Tongue (tissue), 2 donors: ENCODE data around the gene WNT3. TPM values are rescaled to one million over a fixed set of nuclear protein-coding genes. Genes with fewer than 3 reads are reported as not detected.
"Not testable (repeated sequence)": the region's sequence is repeated elsewhere in the genome, so short reads cannot be mapped to it uniquely, and the experiment has no call there.

ENCODE experiments used
- DNase-seq: peaks from one replicate; pipeline ENCODE4 v3.0.0-alpha.2; 2015
- total RNA-seq: library from RNA; depleted of rRNA; stranded (reverse); fragments of >200 nt; gene quantifications from one replicate; pipeline ENCODE4 v1.2.3, GENCODE V29; 2014

The WNT3 gene
- total RNA-seq, 1 donor from 2014 or later: 1.4 TPM

DNA sequence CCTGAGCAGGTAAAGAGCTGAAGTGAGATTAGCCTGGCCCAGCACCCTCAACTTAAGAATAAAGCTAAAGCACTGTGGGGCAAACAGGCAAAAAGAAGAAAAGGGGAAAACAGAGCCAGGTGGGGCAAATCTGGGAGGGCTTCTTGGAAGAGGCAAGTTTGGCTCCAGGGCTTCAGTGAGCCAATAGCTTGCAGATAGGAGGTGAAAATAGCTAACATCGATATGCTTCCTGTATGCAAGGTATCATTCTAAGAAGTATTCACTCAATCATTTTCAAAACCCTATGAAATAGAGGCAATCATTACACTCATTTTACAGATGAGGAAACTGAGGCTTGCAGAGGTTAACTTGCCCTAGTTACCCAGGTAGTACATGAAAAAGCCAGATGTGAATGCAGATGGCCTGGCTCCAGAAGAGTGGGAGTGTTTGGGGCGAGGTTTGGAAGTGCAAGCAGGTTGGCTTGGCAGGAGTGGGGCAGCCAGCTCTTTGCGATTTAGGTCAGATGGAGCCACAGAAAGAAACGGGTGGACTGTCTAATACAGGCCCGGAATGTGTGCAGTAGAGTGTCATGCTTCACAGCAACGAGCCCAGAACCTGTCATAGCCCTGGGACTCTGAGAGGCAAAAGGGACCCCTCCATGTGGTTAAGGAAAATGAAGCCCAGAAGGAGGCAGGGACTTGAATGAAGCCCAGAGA, 5.7 kb downstream of the WNT3 start:
- DNase-seq: no peak

DNA sequence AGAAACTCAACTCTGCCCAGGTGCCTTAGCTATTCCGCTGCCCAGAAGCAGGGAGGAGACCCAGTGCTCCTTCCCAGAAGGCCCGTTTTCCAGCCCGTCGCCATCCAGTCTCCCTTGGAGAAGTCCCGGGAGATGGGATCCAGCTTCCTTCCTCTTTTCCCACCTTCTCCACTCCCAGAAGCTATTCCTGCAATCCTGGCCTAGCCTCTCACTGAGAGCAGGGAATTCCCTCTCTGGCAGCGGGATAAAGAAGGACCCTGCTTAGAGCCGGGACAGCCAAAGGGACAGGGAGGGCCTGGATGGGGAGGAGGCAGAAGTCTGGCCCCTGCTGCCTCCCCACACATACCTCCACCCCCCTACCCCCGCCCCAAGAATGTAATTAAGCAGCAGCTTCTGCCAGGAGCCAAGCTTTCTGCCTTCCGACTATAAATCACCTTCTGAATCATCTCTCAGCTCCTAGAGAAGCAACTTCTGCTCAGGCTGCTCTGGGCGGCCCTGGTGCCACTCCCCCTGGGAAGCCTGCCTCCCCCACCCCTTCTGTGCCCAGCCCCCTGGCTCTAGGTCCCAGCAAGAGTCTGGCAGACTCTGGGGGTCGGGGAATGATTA, 6.4 kb downstream of the WNT3 start:
- DNase-seq: no peak

- DNase-seq: no peak
Measured at GRCh38 chr17:46810837-46811236, 7.7 kb downstream of the WNT3 start.

- DNase-seq: no peak
Measured at GRCh38 chr17:46809110-46809571, 9.4 kb downstream of the WNT3 start.

- no peak for DNase-seq
Measured at GRCh38 chr17:46805771-46806170, 12.7 kb downstream of the WNT3 start.

- no peak for DNase-seq
Measured at GRCh38 chr17:46803544-46803943, 14.9 kb downstream of the WNT3 start.

DNA sequence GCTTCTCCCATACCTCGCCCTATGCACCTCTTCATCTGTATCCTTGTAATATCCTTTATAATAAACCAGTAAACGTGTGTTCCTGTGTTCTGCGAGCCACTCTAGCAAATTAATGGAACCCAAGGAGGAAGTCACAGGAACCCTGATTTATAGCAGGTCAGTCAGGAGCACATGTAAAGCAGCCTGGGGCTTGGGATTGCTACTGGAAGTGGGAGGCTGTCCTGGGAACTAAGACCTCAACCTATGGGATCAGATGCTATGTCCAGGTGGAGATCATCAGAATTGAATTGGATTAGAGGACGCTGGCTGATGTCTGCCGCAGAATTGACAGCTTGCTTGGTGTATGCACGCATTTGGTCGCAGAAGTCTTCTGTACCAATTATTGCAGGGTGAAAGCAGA, 15.7 kb downstream of the WNT3 start:
- DNase-seq: no peak

- no peak for DNase-seq
Measured at GRCh38 chr17:46800573-46800972, 17.9 kb downstream of the WNT3 start.

DNA sequence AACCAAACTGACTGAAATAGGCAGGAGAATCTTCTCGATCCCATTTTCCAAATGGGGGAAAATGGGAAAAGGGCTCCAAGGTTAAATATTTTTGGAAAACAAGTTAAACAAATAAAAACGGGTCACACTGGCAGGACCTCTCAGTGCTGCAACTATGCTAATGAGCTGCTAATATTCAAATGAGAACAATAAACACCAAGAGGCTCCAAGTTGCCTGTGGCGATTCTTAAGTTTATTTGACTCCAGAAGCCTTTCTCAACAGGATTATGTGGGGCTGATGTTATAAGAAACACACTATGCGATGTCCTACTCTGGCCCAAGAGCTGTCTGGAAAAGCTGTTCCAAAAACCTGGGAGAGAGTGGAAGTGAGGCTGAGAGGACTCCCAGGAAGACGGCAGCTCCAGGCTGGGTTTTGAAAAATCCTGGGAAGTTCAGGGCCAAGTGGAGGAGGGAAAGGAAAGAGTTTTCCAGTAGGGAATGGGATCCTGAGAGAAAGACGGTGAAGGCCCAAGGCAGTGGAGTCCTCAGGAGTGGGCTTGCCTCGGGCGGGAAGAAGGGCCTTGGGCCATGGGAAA, 21.4 kb downstream of the WNT3 start:
- no peak for DNase-seq

GRCh38 chr17:46796524-46796923, 22.0 kb downstream of the WNT3 start:
- no peak for DNase-seq

DNA sequence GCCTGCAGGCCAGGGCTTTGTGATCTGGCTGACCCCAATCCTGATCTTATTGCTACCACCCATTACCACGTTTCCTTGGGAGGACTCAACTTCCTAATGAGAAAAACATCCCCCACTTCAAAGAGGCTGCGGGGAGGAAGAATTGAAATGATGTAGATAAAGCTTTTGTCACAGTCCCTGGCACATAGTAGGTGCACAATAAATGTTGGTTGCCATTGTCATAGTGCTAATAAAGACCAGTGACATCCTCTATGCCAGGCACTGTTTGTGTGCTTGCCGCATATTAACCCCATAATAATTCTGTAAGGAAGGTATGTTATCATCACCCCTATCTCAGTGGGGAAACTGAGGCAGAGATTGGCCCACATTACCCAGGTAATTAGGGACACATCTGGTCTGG, 22.4 kb downstream of the WNT3 start:
- DNase-seq: no peak

DNA sequence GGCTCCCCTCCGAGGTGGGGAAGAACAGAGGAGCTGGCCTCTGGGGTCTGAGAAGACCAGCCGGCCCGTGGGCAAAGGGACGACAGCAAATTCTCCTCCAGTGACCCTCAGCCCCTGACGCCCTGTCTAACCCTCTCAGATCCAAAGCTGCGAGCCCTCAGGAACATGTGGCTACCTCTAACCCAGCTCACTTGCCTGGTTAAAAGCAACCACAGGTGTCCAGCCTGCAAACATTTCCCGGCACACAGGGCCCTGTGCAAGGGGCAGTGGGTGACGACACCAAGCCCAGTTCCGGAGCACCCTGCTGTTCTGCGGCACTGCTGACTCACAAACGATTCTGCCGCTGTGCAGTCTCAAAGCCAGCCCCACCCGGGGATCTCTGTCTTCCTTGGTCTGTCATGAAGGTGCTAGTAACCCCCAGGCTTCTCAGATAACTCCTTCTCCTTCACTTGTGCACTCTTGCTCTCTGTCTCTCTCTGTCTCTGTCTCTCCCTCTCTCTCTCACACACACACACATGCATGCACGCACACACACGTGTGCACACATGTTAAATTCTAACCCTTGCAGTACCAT, 23.0 kb downstream of the WNT3 start:
- DNase-seq: no peak

GRCh38 chr17:46794318-46794717, 24.2 kb downstream of the WNT3 start:
- DNase-seq: no peak

DNA sequence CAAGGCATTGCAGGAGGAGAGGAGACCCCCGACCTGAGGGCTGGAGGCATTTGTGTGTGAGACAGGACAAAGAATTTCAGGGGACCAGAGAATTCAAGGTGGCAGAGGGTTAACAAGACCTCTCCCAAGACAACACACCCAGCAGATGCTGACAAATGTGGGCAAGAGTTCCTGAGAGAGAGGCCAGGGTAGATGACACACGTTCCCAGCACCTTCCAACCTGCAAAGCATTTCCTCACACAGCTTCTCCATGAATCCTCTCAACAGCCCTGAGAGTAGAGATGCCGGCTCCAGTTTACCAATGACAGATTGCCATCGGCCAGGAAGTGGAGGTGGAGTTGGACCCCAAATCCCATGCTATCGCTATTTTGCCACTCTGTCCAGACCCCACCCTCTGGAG, 25.0 kb downstream of the WNT3 start:
- DNase-seq: no peak

DNA sequence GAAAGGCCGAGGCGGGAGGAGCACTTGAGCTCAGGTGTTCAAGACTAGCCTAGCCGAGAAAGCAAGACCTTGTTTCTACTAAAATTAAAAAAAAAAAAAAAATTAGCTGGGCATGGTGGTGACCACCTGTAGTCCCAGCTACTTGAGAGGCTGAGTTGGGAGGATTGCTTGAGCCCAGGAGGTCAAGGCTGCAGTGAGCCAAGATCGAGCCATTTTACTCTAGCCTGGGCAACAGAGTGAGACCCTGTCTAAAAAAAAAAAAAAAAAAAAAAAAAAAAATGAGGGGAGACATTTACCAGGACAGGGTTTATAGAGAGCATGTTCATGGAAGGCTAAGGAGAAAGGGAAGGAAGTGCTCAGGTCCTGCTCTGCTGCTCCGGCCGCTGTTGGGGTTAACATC, 25.5 kb downstream of the WNT3 start:
- not testable (repeated sequence) for DNase-seq

DNA sequence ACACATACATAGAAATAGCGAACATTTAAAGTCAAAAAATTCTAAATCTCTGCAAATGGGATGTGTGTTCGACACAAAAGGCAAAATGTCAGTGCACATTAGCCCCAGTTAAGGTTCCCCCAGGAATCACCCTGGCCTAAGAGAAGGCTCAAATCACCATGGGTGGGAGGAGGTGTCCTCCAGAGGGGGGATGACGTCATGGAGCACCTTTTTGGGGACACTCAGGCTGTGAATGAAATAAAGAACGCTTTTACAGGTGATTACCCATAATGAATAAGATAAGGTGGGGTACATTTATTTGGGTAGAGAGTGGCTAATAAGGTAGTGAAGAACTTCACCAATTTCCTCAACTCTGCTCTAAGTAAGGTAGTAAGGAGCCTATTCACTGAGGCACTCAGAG, 26.4 kb downstream of the WNT3 start:
- no peak for DNase-seq

GRCh38 chr17:46791531-46791930, 27.0 kb downstream of the WNT3 start:
- no peak for DNase-seq

DNA sequence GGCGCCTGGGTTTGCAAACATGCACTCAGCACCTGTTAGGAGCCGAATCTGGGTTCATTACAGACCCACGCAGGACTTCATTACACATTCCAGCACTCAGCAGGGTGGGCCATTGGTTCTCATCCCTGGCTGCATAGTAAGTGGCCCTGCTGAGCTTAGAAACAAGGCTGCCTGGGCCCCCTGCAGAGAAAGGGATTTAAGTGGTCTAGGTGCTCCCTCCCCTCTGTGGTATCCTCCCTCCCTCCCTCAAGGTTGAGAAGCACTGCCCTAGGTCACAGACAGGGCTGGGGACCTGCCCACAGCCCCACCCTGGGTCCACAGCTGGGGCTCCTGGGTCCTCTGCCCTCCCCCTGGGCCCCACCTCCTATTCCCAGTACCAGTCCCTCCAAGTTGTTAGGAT, 28.3 kb downstream of the WNT3 start:
- DNase-seq: no peak

DNA sequence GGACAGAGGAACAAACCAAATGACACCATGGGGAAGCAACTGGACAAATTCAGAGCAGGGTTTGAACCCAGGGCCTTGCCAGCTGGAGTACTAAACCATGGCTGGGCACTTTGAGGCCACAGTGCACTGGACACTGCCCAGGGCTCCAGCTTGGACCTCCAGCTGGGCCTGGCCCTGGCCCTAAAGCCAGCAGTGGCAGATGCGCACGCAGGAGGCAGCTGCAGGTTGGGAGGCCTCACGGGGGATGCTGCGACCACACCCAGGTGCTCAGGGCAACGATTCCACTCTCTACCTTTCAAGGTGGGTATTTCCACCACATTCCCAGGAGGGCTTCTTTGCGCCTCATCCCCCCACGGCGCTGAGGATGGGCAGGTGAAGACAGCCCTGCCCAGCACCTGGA, 28.9 kb downstream of the WNT3 start:
- no peak for DNase-seq

- no peak for DNase-seq
Measured at GRCh38 chr17:46788796-46789195, 29.7 kb downstream of the WNT3 start.

- no peak for DNase-seq
Measured at GRCh38 chr17:46788300-46788699, 30.2 kb downstream of the WNT3 start.

DNA sequence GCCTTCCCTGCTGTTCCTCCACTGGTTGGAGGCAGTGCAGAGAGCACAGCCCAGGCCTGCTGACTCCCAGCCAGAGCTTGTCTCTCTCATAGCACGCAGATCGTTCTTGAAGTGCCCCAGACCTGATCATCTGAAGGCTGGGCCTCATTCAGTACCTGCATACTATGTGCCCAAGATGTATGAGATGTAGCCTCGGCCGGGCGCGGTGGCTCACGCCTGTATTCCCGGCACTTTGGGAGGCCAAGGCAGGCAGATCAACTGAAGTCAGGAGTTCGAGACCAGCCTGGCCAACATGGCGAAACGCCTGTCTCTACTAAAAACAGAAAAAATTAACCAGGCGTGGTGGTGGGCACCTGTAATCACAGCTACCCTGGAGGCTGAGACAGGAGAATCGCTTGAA, 31.0 kb downstream of the WNT3 start:
- DNase-seq: no peak

DNA sequence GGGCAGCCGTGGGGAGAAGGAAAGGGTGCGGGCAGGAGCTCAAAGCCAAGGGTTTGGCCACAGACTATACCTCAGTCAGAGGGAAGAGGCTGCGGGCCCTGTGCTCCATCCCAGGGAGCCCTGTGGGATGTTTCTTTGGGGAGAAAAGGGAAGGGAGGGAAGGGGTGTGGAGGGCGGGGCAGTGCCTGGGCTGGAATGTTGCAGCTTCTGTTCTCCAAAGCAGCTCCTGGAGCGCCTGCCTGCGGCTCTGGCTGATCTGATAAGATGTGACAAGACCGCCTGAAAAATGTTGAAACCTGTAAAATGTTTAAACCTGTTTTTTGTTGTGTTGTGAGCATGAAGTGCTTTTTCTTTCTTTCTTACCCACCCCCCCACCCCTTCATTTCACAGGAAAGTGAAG, 32.8 kb downstream of the WNT3 start:
- DNase-seq: no peak
